NCI-H2227 (cell line): Measurements from ENCODE around the gene AFTPH.

Source experiments
- DNase-seq: peaks from one replicate; lab custom pipeline; 2025; ENCODE audit not compliant: unreplicated experiment; lab: John Stamatoyannopoulos, UW

AFTPH gene, protein sequence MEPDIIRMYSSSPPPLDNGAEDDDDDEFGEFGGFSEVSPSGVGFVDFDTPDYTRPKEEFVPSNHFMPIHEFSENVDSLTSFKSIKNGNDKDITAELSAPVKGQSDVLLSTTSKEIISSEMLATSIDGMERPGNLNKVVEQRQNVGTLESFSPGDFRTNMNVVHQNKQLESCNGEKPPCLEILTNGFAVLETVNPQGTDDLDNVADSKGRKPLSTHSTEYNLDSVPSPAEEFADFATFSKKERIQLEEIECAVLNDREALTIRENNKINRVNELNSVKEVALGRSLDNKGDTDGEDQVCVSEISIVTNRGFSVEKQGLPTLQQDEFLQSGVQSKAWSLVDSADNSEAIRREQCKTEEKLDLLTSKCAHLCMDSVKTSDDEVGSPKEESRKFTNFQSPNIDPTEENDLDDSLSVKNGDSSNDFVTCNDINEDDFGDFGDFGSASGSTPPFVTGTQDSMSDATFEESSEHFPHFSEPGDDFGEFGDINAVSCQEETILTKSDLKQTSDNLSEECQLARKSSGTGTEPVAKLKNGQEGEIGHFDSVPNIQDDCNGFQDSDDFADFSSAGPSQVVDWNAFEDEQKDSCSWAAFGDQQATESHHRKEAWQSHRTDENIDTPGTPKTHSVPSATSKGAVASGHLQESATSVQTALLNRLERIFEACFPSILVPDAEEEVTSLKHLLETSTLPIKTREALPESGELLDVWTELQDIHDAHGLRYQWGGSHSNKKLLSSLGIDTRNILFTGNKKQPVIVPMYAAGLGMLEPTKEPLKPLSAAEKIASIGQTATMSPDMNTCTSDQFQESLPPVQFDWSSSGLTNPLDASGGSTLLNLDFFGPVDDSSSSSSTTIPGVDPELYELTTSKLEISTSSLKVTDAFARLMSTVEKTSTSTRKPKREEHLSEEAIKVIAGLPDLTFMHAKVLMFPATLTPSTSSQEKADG

DNA sequence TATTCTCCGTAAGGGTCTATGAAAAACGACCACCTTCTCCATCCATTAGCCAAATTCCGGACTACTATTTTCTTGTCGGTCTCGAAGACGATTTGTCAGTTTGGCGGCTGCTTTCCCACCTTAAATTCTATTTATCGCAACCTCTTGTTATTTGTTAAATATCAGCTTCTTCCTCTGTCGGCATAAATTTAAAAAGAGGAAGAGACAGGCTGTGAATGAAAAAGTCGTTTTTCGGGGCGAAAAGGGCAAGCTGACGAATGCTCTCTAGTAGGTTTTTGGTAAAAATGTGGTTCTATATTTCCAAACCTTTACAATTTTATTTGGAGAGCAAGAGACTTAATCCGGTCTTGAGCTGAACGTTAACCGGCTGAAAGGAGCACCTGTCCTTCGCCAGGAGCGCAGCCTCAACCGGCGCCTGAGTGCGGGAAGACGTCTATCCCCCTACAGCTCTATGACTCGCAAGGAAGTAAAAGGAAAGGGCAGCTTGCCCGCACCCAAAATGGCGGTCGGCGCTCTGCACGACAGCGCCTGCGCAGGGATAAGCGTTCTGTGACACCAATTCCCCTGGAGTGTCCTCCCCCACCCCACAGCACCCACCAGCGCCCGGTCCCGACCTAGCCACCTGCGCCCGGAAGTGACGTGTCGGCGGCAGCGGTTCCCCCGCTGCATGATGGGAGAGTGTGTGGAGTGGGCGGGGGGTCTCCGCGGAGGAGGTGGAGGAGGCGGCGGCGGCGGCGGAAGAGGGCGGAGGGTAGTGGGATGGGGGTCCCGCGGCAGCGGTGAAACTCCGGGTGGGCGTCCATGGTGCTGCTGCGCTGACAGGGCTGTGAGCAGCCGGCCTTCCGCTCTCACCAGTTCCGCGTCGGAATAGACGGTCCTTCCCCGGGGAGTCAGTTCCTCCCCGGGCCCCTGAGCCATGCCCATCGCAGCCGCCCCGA, at the start of gene AFTPH:
Gene AFTPH (plus strand): TSS at position 663 of the 938 bp plus-strand sequence. CDS start 27,147 bp downstream, outside the sequence.
- DNase-seq = peak; percentile 99

DNA sequence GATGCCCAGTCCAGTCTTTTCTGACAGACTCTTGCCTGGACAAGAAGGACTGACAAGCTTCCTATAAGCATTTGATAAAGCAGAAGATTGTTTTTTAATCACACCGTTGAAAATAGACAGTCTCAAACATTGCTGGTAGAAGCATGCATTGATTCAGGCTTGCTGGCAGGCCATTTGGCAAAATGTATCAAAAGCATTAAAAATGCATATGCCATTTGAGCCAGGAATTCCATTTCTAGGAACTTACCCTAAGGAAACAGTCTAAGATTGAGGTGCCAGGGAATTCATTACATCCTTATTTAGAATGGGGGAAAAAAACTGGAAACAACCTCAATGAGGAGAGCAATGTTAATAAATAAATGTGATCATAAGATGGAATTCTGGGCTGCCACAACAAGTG, 49.5 kb upstream of the AFTPH start:
- DNase-seq = no peak

DNA sequence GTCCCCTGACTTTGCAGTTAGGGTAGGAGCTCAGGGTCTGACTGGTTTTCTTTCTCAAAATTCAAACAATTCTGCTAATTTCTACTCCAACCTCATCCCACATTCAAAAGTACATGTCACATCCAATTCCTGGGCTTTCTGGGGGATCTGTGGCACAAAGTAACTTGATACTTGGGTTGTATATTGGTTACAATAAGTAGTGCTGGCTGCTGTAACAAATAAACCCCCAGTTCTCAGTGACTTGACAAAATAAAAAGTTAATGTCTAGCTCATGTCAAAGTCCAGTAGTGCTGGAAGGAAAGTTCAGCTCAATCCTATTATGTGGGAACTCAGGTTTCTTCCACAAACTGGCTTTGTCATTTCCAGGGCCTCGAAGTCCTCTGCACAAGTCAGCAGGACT, 47.1 kb upstream of the AFTPH start:
- DNase-seq = no peak

- DNase-seq = no peak
These were observed 46.1 kb upstream of the AFTPH start for GRCh38 chr2:64477979-64478378.

DNA sequence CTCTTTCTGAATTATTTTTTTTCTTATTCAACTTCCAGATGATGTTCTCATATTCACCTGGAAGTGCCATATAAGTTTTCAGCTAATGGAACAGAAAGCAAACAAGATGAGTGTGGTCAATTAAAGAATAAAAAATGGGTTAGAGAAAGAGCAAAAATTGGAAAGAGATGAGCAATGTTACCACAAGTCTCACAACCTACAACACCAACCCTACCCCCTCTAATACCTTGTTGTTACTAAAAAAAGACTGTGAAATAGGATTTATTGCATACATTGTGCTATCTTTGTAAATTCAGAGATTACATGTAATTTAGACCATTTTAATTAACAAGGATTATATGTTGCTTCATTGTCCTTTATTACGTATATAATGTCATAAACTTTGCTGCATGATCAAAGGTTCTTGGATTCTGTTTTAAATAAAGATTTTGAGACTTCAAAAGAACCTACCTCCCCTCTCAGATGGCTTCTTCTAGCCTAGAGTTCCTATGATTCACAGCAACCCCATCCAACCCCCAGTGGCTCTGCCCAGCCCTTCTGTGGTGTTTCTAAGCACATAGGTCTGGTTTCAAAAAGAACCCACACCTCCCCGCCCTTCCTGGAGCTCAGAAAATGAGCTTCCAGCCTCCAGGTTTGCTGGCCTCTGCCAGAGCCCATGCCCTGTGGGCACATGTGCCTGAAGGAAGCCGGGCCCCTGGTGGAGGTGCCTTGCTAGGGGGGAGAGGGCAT, 45.5 kb upstream of the AFTPH start:
- DNase-seq = no peak

- no peak for DNase-seq
These were observed 44.6 kb upstream of the AFTPH start for GRCh38 chr2:64479259-64480117.

DNA sequence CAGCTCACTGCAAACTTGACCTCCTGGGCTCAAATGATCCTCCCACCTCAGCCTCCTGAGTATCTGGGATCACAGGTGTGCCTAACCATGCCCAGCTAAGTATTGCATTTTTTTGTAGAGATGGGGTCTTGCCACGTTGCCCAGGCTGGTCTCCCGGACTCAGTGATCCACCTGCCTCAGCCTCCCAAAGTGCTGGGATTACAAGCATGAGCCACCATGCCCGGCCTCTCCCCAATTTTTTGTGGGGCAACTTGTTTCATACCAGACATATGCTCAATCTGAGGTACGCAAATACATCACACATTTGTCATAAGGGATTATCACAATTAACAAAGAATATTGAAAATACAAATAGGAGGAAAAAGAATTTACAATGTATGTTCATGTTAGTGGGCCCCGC, 42.5 kb upstream of the AFTPH start:
- DNase-seq = no peak

DNA sequence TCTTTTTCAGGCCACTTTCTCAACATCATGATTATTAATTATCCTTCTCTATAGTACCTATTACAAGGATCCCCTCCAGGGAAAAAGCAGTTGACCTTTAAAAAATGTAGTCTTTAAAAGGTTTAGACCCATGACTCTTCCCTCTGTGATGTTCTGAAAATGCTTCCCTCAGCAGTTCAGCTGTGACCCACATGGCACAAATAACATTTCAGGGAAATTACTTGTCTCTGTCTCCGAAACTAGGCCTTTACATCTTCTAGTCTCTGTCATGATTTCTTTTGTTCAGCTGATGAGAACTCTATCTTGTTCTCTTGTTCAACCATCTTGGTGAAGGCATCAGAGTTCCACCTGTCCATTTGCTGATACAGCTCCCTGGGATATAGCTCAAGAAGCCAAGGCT, 41.9 kb upstream of the AFTPH start:
- no peak for DNase-seq

DNA sequence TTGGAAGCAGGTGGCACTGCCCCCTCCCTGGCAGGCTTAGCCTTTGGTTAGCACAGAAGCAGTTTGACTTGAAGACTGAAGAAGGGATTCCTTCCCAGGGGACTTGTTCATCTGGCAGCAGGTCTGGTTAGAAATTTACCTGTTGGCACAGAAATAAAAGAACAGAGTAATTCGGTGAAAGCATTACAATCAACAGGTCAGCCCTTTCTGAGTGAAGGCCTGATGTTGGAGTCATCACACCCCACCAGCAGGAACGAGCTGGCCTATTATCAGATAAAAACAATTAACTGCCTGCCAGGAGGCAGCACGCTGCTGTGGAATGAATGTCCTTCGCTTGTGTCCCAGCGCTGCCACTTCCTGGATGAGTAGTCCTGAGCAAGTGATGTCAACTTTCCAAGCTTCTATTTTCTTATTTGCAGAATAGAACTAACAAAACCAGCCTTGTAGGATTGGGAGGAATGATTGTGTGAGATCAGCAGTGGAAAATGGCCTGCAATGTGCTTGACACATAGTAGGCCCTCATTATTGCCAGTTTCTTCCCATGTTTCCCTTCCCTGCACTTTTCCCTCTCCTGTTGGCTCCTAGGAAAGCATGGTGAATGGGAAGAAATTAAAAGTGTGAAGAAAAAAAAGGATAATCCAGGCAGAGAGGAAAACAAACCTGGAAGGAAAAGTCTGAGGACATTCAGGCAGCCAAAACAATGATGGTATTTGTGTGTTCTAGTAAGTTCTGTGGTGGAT, 41.2 kb upstream of the AFTPH start:
- no peak for DNase-seq

DNA sequence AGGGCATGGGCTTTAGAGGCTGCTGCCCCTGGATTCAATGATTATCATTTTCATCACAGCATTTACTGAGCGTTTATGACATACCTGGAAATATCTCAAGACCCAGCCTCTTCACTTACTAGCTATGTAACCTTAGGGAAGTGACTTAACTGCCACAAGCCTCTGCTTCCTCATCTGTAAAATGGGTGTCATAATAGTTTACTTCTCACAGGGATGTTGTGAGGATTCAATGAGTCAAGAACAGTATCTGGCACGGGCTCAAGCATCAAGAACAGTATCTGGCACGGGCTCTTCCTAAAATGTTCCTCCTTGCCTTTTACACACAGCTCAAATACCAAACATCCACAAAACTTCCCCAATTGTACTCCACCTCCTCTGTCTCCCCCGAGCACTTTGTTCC, 38.8 kb upstream of the AFTPH start:
- DNase-seq = no peak

DNA sequence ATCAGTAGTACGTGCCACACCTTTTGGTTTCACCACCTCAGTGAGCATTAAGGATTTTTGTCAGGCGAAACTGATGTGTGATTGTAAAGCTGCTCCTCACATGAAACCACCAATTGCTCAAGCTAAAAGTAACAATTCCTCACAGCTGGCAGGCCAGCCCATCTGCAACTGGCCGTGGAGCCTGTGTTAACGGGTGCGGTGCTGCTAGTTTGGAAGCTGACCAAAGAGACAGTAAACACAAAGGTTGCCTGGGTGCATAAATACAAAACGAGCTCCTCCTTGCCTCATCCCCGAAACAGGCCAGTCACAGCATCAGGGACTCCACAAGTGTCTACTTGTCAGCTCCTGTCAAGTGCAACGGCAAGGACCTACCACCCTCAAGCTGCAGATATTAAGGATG, 38.2 kb upstream of the AFTPH start:
- peak; percentile 6 for DNase-seq

DNA sequence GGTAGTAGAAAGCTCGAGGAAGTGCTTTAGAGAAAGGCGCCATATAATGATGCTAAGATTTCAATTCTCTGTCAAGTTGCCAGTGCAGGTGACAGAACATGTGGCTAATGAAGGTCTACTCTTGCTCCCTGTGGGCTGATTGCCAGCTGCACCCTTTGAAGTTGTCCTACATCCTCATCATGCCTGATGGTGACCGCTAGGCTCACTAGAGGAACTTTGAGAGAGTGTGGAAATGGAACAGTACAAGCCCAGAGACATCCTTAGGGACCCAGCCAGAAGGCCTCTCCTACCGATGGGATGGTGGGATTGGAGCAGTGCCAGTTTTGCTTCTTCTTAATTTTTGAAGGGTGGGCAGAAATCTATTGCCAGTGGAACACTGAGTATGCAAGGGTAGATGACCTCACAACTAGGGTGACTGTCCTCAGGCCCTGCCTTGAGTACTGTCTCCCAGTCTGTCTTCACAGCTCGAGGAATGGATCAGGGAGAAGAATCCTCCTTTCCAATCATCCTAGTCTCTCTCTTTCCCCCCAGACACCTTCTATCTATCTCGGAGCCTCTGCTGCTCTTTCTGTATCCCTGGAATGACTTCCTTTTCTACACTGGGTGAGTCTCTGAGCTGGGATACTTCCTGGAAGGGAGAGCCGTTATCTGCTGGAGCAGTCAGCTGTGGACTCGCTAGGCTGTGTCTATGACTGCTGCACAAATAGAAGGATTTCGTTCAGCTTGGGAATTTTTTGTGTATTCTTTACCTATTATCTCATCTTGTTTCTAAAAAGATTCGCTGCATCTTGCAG, 36.7 kb upstream of the AFTPH start:
- DNase-seq = no peak

DNA sequence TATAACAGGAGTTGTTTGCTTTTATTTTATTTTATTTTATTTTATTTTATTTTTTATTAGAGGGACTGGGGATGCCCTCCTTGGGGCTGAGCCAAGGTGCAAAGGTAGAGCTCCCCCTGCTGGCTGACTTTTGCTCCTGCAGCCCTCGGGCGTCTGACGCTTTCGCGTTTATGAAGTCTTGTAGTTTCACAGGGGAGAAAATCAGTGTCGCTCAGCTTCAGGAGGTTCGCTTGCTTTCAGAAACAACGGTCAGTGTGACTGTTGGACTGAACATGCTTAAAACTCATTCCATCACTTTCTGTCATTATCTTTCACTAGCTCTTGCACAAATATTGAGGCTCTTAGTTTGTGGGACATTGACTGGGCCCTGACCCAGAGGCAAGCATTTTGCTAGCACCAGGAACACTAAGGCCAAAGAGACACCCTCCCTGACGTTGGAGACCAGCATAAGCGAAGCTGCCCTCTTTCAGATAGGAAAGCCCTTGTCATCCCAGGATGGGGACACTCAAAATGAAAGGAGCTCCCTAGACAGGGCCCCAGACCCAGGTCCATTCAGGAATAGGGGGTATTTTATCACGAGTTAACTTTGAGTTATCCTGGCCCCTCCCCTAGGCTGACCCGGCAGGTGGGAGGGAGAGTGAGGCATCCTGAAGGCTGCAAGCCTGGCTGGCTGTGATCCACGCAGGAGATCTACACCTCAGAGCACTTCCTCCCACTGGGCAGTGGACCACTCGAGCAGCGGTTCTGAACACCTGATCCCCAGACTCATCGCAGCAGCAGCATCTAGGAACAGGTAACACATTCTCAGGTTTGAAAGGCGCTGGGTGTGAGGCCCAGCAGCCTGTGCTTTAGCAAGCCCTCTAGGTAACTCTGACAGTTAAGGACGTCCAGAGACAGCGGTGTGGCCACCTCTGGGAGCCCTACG, 35.8 kb upstream of the AFTPH start:
- peak; percentile 74 for DNase-seq

GRCh38 chr2:64489081-64489751, 34.9 kb upstream of the AFTPH start:
- no peak for DNase-seq

- no peak for DNase-seq
These were observed 32.7 kb upstream of the AFTPH start for GRCh38 chr2:64491426-64491825.

DNA sequence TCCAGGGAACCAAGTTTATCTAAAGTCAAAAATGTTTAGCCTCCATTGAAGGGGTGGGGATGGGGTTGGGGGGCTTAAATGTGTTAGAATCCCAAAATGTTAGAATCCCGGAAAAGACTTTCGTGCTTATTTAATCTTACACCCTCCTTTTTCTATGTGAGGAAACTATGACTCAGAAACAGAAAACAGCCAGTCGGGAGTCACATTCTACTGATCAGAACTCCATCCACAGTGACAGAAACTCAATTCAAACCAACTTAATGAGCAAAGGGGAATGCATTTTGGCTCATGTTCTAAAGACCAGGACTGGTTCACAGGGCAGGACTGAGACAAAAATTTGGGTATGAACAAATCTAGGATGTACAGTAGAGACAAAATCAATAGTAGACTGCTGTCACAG, 31.9 kb upstream of the AFTPH start:
- no peak for DNase-seq
